Activated gamma-delta T cell treated with anti-CD3 and anti-CD28 coated beads, Interleukin-2, amount 50 U/mL, for 16 hours (primary cell): ENCODE data around the gene ENHO.
A peak's percentile ranks its signal among the peaks of the same experiment; 100 is the strongest.
"Not testable (repeated sequence)": the region's sequence is repeated elsewhere in the genome, so short reads cannot be mapped to it uniquely, and the experiment has no call there.

Experiments
- DNase-seq: peaks from one replicate; pipeline ENCODE4 v3.0.0-alpha.2; 2020; ENCODE audit warnings: low read depth

ENHO gene

GRCh38 chr9:34555500-34555899, 32.7 kb upstream of the ENHO start:
- no peak for DNase-seq

- no peak for DNase-seq
Measured at GRCh38 chr9:34555002-34555348, 32.2 kb upstream of the ENHO start.

GRCh38 chr9:34554211-34555001, 31.6 kb upstream of the ENHO start:
- DNase-seq, result no peak

GRCh38 chr9:34553511-34554021, 30.8 kb upstream of the ENHO start:
- DNase-seq, result no peak

GRCh38 chr9:34552986-34553385, 30.2 kb upstream of the ENHO start:
- DNase-seq, result no peak

GRCh38 chr9:34552606-34552981, 29.8 kb upstream of the ENHO start:
- no peak for DNase-seq

- no peak for DNase-seq
Measured at GRCh38 chr9:34551751-34552605, 29.2 kb upstream of the ENHO start.

- no peak for DNase-seq
Measured at GRCh38 chr9:34550681-34551270, 28.0 kb upstream of the ENHO start.

- DNase-seq, result no peak
Measured at GRCh38 chr9:34550016-34550680, 27.4 kb upstream of the ENHO start.

GRCh38 chr9:34549407-34549732, 26.6 kb upstream of the ENHO start:
- no peak for DNase-seq

- DNase-seq, result no peak
Measured at GRCh38 chr9:34547960-34548611, 25.3 kb upstream of the ENHO start.

- DNase-seq, result peak; percentile 11
Measured at GRCh38 chr9:34546834-34547827, 24.3 kb upstream of the ENHO start.

GRCh38 chr9:34546102-34546833, 23.5 kb upstream of the ENHO start:
- DNase-seq, result no peak

- no peak for DNase-seq
Measured at GRCh38 chr9:34545497-34545896, 22.7 kb upstream of the ENHO start.

GRCh38 chr9:34544035-34544434, 21.2 kb upstream of the ENHO start:
- DNase-seq, result no peak

- DNase-seq, result no peak
Measured at GRCh38 chr9:34541540-34541939, 18.8 kb upstream of the ENHO start.

GRCh38 chr9:34540827-34541226, 18.0 kb upstream of the ENHO start:
- DNase-seq, result no peak

GRCh38 chr9:34536685-34537084, 13.9 kb upstream of the ENHO start:
- DNase-seq, result no peak

GRCh38 chr9:34532041-34532440, 9.3 kb upstream of the ENHO start:
- DNase-seq, result not testable (repeated sequence)

- DNase-seq, result no peak
Measured at GRCh38 chr9:34526026-34526425, 3.2 kb upstream of the ENHO start.
